ENCODE data around the gene DCDC2B.

DCDC2B gene

GRCh38 chr1:32179193-32179442, 29.8 kb upstream of the DCDC2B start:
- DNase-seq (ENCODE audit: low spot score), result no peak
- no peak for TF ChIP-seq CTCF (IDR thresholded peaks at IDR 0.05; ENCODE audit: borderline replicate concordance, control extremely low read depth, extremely low read depth, insufficient read depth, missing control alignments)
- in situ Hi-C loops (cut with MboI; ENCODE audit: low sequenced_read_pairs, unreplicated experiment), result no loop called here

DNA sequence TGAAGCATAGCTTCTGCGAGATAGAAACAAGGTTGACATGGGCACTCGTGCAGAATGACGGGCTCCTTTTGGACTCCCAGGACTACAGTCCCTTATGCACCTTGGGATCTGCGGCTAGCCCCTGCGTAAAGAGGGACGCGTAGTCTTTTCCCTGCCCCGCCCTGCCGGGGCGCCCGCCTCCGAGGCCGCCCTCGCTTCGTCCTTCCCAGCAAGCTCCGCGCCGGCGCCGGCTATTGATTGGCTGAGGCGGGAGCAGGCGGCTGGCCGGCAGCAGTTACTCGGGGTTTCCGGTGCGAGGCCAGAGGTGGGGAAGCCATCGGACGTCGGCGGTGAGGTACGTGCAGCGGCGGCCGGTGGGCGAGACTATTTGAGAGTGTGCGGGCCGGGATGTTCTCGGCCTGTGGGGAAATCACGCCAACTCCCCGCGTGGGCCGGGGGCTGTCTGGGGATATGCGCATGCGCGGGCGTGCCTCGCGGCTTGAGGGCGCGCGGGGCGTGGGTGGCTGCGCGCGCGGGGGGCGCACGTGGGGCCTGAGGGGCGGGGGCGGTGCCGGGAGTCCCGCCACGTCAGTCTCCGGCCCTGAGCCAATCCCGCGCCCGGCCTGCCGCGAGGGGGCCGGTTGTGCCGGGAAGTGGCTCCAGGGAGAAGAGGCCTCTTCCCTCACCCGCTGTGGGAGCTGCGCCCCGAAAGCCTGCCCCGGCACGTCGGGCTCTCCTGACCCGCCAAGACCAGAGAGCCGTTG, 29.3 kb upstream of the DCDC2B start, which contains the start of gene TXLNA:
TXLNA (plus strand) TSS at position 233 of the 743 bp plus-strand sequence. CDS start 671 bp downstream, outside the sequence.
- no peak for TF ChIP-seq CTCF (IDR thresholded peaks at IDR 0.05; ENCODE audit: borderline replicate concordance, control extremely low read depth, extremely low read depth, insufficient read depth, missing control alignments)
- DNase-seq (ENCODE audit: low spot score), result peak; percentile 98
- in situ Hi-C loops (cut with MboI; ENCODE audit: low sequenced_read_pairs, unreplicated experiment), result no loop called here

DNA sequence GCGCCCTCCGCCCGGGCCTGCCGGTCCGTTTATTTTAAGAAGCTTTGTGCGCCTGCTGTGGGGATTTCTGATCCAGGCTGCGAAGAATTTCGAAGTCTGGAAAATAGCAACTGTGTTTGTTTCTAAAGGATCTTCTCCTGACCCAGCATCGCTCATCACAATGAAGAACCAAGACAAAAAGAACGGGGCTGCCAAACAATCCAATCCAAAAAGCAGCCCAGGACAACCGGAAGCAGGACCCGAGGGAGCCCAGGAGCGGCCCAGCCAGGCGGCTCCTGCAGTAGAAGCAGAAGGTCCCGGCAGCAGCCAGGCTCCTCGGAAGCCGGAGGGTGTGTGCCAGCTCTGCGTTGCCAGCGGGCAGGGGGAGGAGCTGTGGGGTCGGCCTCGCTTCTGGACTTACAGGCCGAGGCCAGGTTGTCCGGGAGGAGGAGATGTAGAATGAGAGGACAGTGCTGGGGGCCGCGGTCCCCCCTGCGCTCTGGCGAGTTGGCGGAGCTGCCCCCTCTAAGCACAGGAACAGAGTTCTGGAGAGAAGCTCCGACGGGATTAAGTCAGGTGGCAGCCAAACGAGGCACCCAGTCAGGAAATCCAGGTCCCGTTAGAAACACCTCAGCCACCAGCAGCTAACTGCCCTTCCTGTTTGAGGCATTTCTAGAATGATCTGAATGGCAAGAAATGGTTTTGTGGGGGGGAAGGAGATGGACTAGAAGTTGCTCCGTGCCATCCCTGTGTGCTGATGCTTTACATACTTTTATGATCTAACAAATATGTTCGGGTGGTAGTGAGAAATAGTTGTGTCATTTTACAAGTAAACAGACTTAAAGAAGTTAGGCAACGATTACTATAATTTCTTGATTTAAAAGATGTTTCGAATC, 28.5 kb upstream of the DCDC2B start:
- no peak for TF ChIP-seq CTCF (IDR thresholded peaks at IDR 0.05; ENCODE audit: borderline replicate concordance, control extremely low read depth, extremely low read depth, insufficient read depth, missing control alignments)
- peak; percentile 56 for DNase-seq (ENCODE audit: low spot score)
- in situ Hi-C loops (cut with MboI; ENCODE audit: low sequenced_read_pairs, unreplicated experiment), result no loop called here

DNA sequence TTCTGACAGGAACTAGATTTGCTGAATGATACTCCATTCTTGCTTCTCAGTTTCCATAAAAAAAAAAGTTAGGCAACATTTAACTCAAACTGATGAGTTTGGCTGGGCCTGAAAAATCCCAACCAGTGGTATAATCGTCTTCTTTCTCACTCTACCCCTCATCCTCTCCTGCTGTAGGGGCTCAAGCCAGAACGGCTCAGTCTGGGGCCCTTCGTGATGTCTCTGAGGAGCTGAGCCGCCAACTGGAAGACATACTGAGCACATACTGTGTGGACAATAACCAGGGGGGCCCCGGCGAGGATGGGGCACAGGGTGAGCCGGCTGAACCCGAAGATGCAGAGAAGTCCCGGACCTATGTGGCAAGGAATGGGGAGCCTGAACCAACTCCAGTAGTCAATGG, 27.8 kb upstream of the DCDC2B start:
- no peak for DNase-seq (ENCODE audit: low spot score)
- in situ Hi-C loops (cut with MboI; ENCODE audit: low sequenced_read_pairs, unreplicated experiment), result no loop called here
- TF ChIP-seq CTCF (IDR thresholded peaks at IDR 0.05; ENCODE audit: borderline replicate concordance, control extremely low read depth, extremely low read depth, insufficient read depth, missing control alignments), result no peak

- DNase-seq (ENCODE audit: low spot score), result no peak
- no peak for TF ChIP-seq CTCF (IDR thresholded peaks at IDR 0.05; ENCODE audit: borderline replicate concordance, control extremely low read depth, extremely low read depth, insufficient read depth, missing control alignments)
- in situ Hi-C loops (cut with MboI; ENCODE audit: low sequenced_read_pairs, unreplicated experiment), result no loop called here
These were observed 27.3 kb upstream of the DCDC2B start for GRCh38 chr1:32181563-32181962.

- DNase-seq (ENCODE audit: low spot score), result no peak
- in situ Hi-C loops (cut with MboI; ENCODE audit: low sequenced_read_pairs, unreplicated experiment), result no loop called here
- TF ChIP-seq CTCF (IDR thresholded peaks at IDR 0.05; ENCODE audit: borderline replicate concordance, control extremely low read depth, extremely low read depth, insufficient read depth, missing control alignments), result no peak
These were observed 26.8 kb upstream of the DCDC2B start for GRCh38 chr1:32182060-32182459.
